IMR-90 (cell line): ENCODE measurements around the gene DSTYK. TPM values are rescaled to one million over a fixed set of nuclear protein-coding genes. Genes with fewer than 3 reads are reported as not detected.
A peak's percentile ranks its signal among the peaks of the same experiment; 100 is the strongest.

Source experiments
- ATAC-seq: fragments of 200-7000 bp; cut with Tn5 transposase; 2 replicates; pipeline ENCODE4 v1.9.1; 2020; ENCODE audit warnings: low read depth, mild to moderate bottlenecking, moderate library complexity
- BruUV-seq: library from RNA; stranded (reverse); fragments of 400-500 nt; replicated peaks from 2 replicates; lab custom pipeline; 2021; lab: Mats Ljungman, UMichigan
- CTCF ChIA-PET: fragments of 300-600 bp; formaldehyde crosslinking; extraction: SDS; loops from one replicate; lab custom pipeline; 2021; ENCODE audit warnings: antibody characterized with exemption; lab: Yijun Ruan, JAX
- POLR2A ChIA-PET: fragments of 300-600 bp; sonication (Branson Sonifier 250); formaldehyde crosslinking; loops from one replicate; lab custom pipeline; 2022; ENCODE audit warnings: antibody characterized with exemption; ENCODE audit not compliant: unreplicated experiment; lab: Charles Lee
- DNase-seq: peaks from one replicate; pipeline ENCODE4 v3.0.0; 2013
- H2AFZ ChIP-seq: replicated peaks from 2 replicates; pipeline ENCODE3; 2013; ENCODE audit warnings: low read length, mild to moderate bottlenecking; ENCODE audit not compliant: poor library complexity
- H2AK5ac ChIP-seq: 2 replicates; pipeline ENCODE4 v1.6.1; 2013; ENCODE audit warnings: low read depth, low read length, inconsistent platforms
- H2AK9ac ChIP-seq: replicated peaks from 2 replicates; pipeline ENCODE3; 2013; ENCODE audit warnings: mild to moderate bottlenecking, low read depth, low read length, moderate library complexity; ENCODE audit not compliant: poor library complexity
- H2BK120ac ChIP-seq: 2 replicates; pipeline ENCODE4 v1.6.1; 2013; ENCODE audit warnings: low read depth, low read length, inconsistent platforms
- H2BK15ac ChIP-seq: 3 replicates; pipeline ENCODE4 v1.6.1; 2013; ENCODE audit warnings: low read depth, low read length, inconsistent platforms
- H2BK20ac ChIP-seq: 2 replicates; pipeline ENCODE4 v1.6.1; 2013; ENCODE audit warnings: low read depth, mild to moderate bottlenecking, inconsistent platforms, low read length, moderate library complexity
- H2BK5ac ChIP-seq: 2 replicates; pipeline ENCODE4 v1.6.1; 2013; ENCODE audit warnings: mild to moderate bottlenecking, low read depth, low read length, inconsistent platforms; ENCODE audit not compliant: poor library complexity, severe bottlenecking
- H3K14ac ChIP-seq: replicated peaks from 2 replicates; pipeline ENCODE4 v1.6.1; 2013; ENCODE audit warnings: low read depth, low read length, inconsistent platforms
- H3K18ac ChIP-seq: 2 replicates; pipeline ENCODE4 v1.6.1; 2013; ENCODE audit warnings: low read depth, low read length, control low read depth
- H3K23ac ChIP-seq: 2 replicates; pipeline ENCODE4 v1.6.1; 2013; ENCODE audit warnings: low read depth, low read length, inconsistent platforms
- H3K27ac ChIP-seq: 2 replicates; pipeline ENCODE4 v1.5.1; 2013; ENCODE audit warnings: mild to moderate bottlenecking, control low read depth, low read length; ENCODE audit not compliant: insufficient read depth
- H3K27me3 ChIP-seq: 2 replicates; pipeline ENCODE4 v1.6.1; 2013; ENCODE audit warnings: low read length; ENCODE audit not compliant: control insufficient read depth, insufficient read depth
- H3K36me3 ChIP-seq: 2 replicates; pipeline ENCODE4 v1.6.1; 2013; ENCODE audit warnings: low read length, mixed read lengths; ENCODE audit not compliant: control insufficient read depth, insufficient read depth
- H3K4ac ChIP-seq: 2 replicates; pipeline ENCODE4 v1.6.1; 2013; ENCODE audit warnings: low read depth, low read length, inconsistent platforms
- H3K4me1 ChIP-seq: 2 replicates; pipeline ENCODE4 v1.6.1; 2013; ENCODE audit warnings: low read length, mixed read lengths; ENCODE audit not compliant: control insufficient read depth, insufficient read depth
- H3K4me2 ChIP-seq: 2 replicates; pipeline ENCODE4 v1.6.1; 2013; ENCODE audit warnings: low read depth, mild to moderate bottlenecking, control low read depth, low read length, moderate library complexity
- H3K4me3 ChIP-seq: 2 replicates; pipeline ENCODE4 v1.5.1; 2013; ENCODE audit warnings: low read depth, mild to moderate bottlenecking, control low read depth, low read length, moderate library complexity; ENCODE audit not compliant: insufficient read depth
- H3K56ac ChIP-seq: 2 replicates; pipeline ENCODE4 v1.6.1; 2013; ENCODE audit warnings: low read length, inconsistent platforms; ENCODE audit not compliant: insufficient read depth; ENCODE audit errors: extremely low read depth
- H3K79me1 ChIP-seq, 2 experiments: 2 replicates each; pipeline ENCODE4 v1.6.1; 2013; ENCODE audit warnings: low read length in 2 of 2, inconsistent platforms in 1 of 2, low read depth in 1 of 2
- H3K9ac ChIP-seq: 2 replicates; pipeline ENCODE4 v1.6.1; 2013; ENCODE audit warnings: low read depth, low read length, control low read depth
- H3K9me1 ChIP-seq: 2 replicates; pipeline ENCODE4 v1.6.1; 2013; ENCODE audit warnings: low read length, inconsistent platforms; ENCODE audit not compliant: insufficient read depth
- H3K9me3 ChIP-seq: 2 replicates; pipeline ENCODE4 v1.6.1; 2013; ENCODE audit warnings: low read length; ENCODE audit not compliant: control insufficient read depth, insufficient read depth
- H4K20me1 ChIP-seq: 2 replicates; pipeline ENCODE4 v1.6.1; 2013; ENCODE audit warnings: low read length, inconsistent platforms; ENCODE audit not compliant: insufficient read depth
- H4K5ac ChIP-seq: 2 replicates; pipeline ENCODE4 v1.6.1; 2013; ENCODE audit warnings: mild to moderate bottlenecking, low read depth, low read length, control low read depth
- H4K8ac ChIP-seq, 2 experiments: 2 replicates each; pipeline ENCODE4 v1.6.1; 2013; ENCODE audit warnings: low read depth in 2 of 2, low read length in 2 of 2, control low read depth in 1 of 2, inconsistent platforms in 1 of 2
- H4K91ac ChIP-seq: 2 replicates; pipeline ENCODE4 v1.6.1; 2013; ENCODE audit warnings: low read depth, low read length, inconsistent platforms; ENCODE audit not compliant: insufficient read depth
- CEBPB ChIP-seq: IDR thresholded peaks from 2 replicates; pipeline ENCODE4 v1.6.1; 2012; ENCODE audit warnings: low read depth, low read length, improper control_type of control experiment
- CHD1 ChIP-seq: IDR thresholded peaks from 2 replicates; pipeline ENCODE4 v1.6.1; 2012; ENCODE audit warnings: low read depth, low read length, improper control_type of control experiment
- ELK1 ChIP-seq: fragments of 150-350 bp; IDR thresholded peaks from 2 replicates; pipeline ENCODE4 v1.6.1; 2016; ENCODE audit warnings: low read depth, mild to moderate bottlenecking, low read length, moderate library complexity, borderline replicate concordance
- FOS ChIP-seq: fragments of 150-350 bp; IDR thresholded peaks from 2 replicates; pipeline ENCODE4 v1.6.1; 2016; ENCODE audit warnings: low read depth, low read length
- MAFK ChIP-seq: IDR thresholded peaks from 2 replicates; pipeline ENCODE4 v1.6.1; 2012; ENCODE audit warnings: low read depth, low read length, improper control_type of control experiment
- MAZ ChIP-seq: IDR thresholded peaks from 2 replicates; pipeline ENCODE4 v1.6.1; 2012; ENCODE audit warnings: low read depth, mild to moderate bottlenecking, low read length, improper control_type of control experiment, moderate library complexity, borderline replicate concordance
- NFE2L2 ChIP-seq: fragments of 150-350 bp; IDR thresholded peaks from 2 replicates; pipeline ENCODE4 v1.6.1; 2016; ENCODE audit warnings: low read depth, mild to moderate bottlenecking, low read length
- POLR2A ChIP-seq: IDR thresholded peaks from 2 replicates; pipeline ENCODE4 v1.6.1; 2012; ENCODE audit warnings: mild to moderate bottlenecking, low read depth, low read length
- RAD21 ChIP-seq: IDR thresholded peaks from 2 replicates; pipeline ENCODE4 v1.6.1; 2012; ENCODE audit warnings: low read length, improper control_type of control experiment
- RCOR1 ChIP-seq: IDR thresholded peaks from 2 replicates; pipeline ENCODE4 v1.6.1; 2012; ENCODE audit warnings: mild to moderate bottlenecking, low read length, improper control_type of control experiment; ENCODE audit not compliant: insufficient replicate concordance
- RFX5 ChIP-seq: IDR thresholded peaks from 2 replicates; pipeline ENCODE4 v1.8.0; 2012; ENCODE audit warnings: low read depth, mild to moderate bottlenecking, low read length, moderate library complexity
- SMC3 ChIP-seq: fragments of 150-350 bp; IDR thresholded peaks from 2 replicates; pipeline ENCODE4 v1.6.1; 2016; ENCODE audit warnings: low read depth, mild to moderate bottlenecking, antibody characterized with exemption, low read length, moderate library complexity
- WGBS, 2 experiments: methylation state at CpG; one replicate each; pipeline versions ENCODE4 v1.1.5 to v1.1.7; 2013; ENCODE audit warnings: missing lambda C conversion rate in 2 of 2; ENCODE audit not compliant: insufficient read length in 1 of 2; ENCODE audit errors: extremely low coverage in 2 of 2; 5-methylcytosine and 5-hydroxymethylcytosine counted together
- dilution Hi-C: fragments of 300-500 bp; cut with HindIII; formaldehyde crosslinking; loops from one replicate; pipeline ENCODE4 v1.14.3; 2018; ENCODE audit warnings: low sequenced_read_pairs; ENCODE audit not compliant: unreplicated experiment
- in situ Hi-C: fragments of 300-500 bp; cut with MboI; formaldehyde crosslinking; loops from 3 replicates; pipeline ENCODE4 v1.14.3; 2019; ENCODE audit warnings: low sequenced_read_pairs, inconsistent platforms, mixed read lengths
- intact Hi-C: fragments of 100-400 bp; cut with micrococcal nuclease; formaldehyde crosslinking; loops from 2 replicates; pipeline ENCODE4 v1.10.0; 2022
- polyA plus RNA-seq, 3 experiments: library from polyadenylated mRNA; depleted of rRNA; stranded (reverse); fragments of >200 nt; gene quantifications; 2 replicates each; pipeline ENCODE4 v1.2.3, GENCODE V29; 2012; ENCODE audit warnings: low replicate concordance in 1 of 3
- total RNA-seq: library from RNA; depleted of rRNA; stranded (reverse); fragments of >200 nt; gene quantifications from 2 replicates; pipeline ENCODE4 v1.2.3, GENCODE V29; 2012
- TF ChIP-seq, protein P1 (sequence below): fragments of 150-350 bp; IDR thresholded peaks from 2 replicates; pipeline ENCODE4 v1.6.1; 2017; ENCODE audit warnings: mild to moderate bottlenecking, antibody characterized with exemption, low read length, low read depth

DSTYK gene
- total and polyA plus RNA-seq, 2 of the 4 experiments (the other 2 are of a cell fraction) = 8.0 to 18.3 TPM

DNA sequence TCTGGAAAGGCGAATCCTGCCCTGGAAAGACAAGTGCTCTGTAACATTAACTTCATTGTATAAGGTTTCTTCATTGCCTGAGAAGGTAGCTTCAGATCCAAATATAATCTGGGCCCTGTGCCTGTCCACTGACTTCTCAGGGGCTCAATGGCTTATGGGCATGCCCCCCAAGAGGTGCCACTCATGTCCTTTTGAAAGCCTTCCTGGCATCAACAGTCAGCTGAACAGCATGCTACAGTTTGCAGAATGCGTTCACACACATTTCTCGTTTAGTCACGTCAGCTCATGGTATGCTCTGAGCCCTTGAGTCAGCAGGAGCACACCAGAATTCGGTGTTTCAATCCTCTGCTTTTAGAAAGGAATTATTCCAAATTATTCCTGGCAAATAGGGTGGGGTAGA, 40.1 kb upstream of the DSTYK start:
- Histone ChIP-seq H3K23ac (no peak overlapping the region), H3K27me3 (no peaks in the 10 kb centered on the region), H3K9ac (no peak overlapping the region), H4K20me1 (0 out of 2 replicates have a peak, but pooled peaks cover 3% of the 10 kb centered on the region), H3K27ac (no peak overlapping the region), H2AFZ (no peak overlapping the region), H3K79me1 (peaks cover 6 to 8% of the 10 kb centered on the region in 2 experiments; a peak in 2 of 4 replicates), H4K5ac (no peak overlapping the region), H2BK20ac (no peak overlapping the region), H2AK9ac (peak overlapping the region; percentile 22), H3K4me2 (no peak overlapping the region), H2AK5ac (0 out of 2 replicates have a peak overlapping the region, but pooled peaks have one; percentile 11), H3K4me1 (peaks cover 21% of the 10 kb centered on the region), H3K9me1 (peaks cover 12% of the 10 kb centered on the region), H3K4me3 (no peak overlapping the region), H3K36me3 (no peaks in the 10 kb centered on the region), H3K4ac (no peak overlapping the region), H3K14ac (no peak overlapping the region), H2BK15ac (no peak overlapping the region), H3K9me3 (no peaks in the 10 kb centered on the region), H2BK5ac (no peak overlapping the region), H4K91ac (no peak overlapping the region), H3K18ac (no peak overlapping the region), H3K56ac (no peak overlapping the region), H4K8ac (no peak overlapping the region), H2BK120ac (no peak overlapping the region)
- intact Hi-C loops (no loop called here), dilution Hi-C loops (no loop called here), in situ Hi-C loops (loop anchor here (25.0 kb wide), 1 partner anchor 439 kb away; no protein-coding TSS in a partner anchor)
- no peak for TF ChIP-seq SMC3
- TF ChIP-seq NFE2L2 = no peak
- no peak for TF ChIP-seq ELK1
- TF ChIP-seq RCOR1 = no peak
- no peak for TF ChIP-seq POLR2A
- TF ChIP-seq RAD21 = no peak
- no peak for TF ChIP-seq MAFK
- no peak for TF ChIP-seq FOS
- TF ChIP-seq RFX5 = no peak
- no peak for TF ChIP-seq CHD1
- TF ChIP-seq CEBPB = no peak
- no peak for TF ChIP-seq MAZ
- TF ChIP-seq, protein P1, sequence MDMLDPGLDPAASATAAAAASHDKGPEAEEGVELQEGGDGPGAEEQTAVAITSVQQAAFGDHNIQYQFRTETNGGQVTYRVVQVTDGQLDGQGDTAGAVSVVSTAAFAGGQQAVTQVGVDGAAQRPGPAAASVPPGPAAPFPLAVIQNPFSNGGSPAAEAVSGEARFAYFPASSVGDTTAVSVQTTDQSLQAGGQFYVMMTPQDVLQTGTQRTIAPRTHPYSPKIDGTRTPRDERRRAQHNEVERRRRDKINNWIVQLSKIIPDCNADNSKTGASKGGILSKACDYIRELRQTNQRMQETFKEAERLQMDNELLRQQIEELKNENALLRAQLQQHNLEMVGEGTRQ = no peak
- ChIA-PET CTCF (no interaction called here), POLR2A (no interaction called here)
- DNase-seq (no peak), ATAC-seq (no peak)
- WGBS, 2 experiments = no CpG with 5 or more reads among the region's 5 CpGs
- no TSS peak for BruUV-seq
